ENCODE measurements around the gene ZNF536.
"Not testable (repeated sequence)": the region's sequence is repeated elsewhere in the genome, so short reads cannot be mapped to it uniquely, and the experiment has no call there.

Gene ZNF536

GRCh38 chr19:30401956-30402355 lies 29.8 kb downstream of the ZNF536 start:
- no peak overlapping the region for H3K9ac ChIP-seq (ENCODE audit: low read length)
- H3K36me3 ChIP-seq (ENCODE audit: control insufficient read depth, insufficient read depth, low read length), result no peaks in the 10 kb centered on the region
- H3K27me3 ChIP-seq (ENCODE audit: control insufficient read depth, insufficient read depth, low read length), result no peaks in the 10 kb centered on the region
- no peaks in the 10 kb centered on the region for H3K4me1 ChIP-seq (ENCODE audit: control insufficient read depth, insufficient read depth, low read length)
- no peak overlapping the region for H3K4me3 ChIP-seq (ENCODE audit: low read length)
- H3K9me3 ChIP-seq (ENCODE audit: control insufficient read depth, low read length), result no peaks in the 10 kb centered on the region

- H3K4me3 ChIP-seq (ENCODE audit: low read length), result no peak overlapping the region
- no peaks in the 10 kb centered on the region for H3K27me3 ChIP-seq (ENCODE audit: control insufficient read depth, insufficient read depth, low read length)
- no peaks in the 10 kb centered on the region for H3K36me3 ChIP-seq (ENCODE audit: control insufficient read depth, insufficient read depth, low read length)
These were observed 30.4 kb downstream of the ZNF536 start for GRCh38 chr19:30402436-30403202.

GRCh38 chr19:30403203-30403985 lies 31.2 kb downstream of the ZNF536 start:
- H3K27me3 ChIP-seq (ENCODE audit: control insufficient read depth, insufficient read depth, low read length), result no peaks in the 10 kb centered on the region
- H3K4me1 ChIP-seq (ENCODE audit: control insufficient read depth, insufficient read depth, low read length), result no peaks in the 10 kb centered on the region
- no peaks in the 10 kb centered on the region for H3K36me3 ChIP-seq (ENCODE audit: control insufficient read depth, insufficient read depth, low read length)
- no peaks in the 10 kb centered on the region for H3K9me3 ChIP-seq (ENCODE audit: control insufficient read depth, low read length)
- H3K9ac ChIP-seq (ENCODE audit: low read length), result no peak overlapping the region
- no peak overlapping the region for H3K4me3 ChIP-seq (ENCODE audit: low read length)

More at GRCh38 chr19:30402436-30403202, 30.4 kb downstream of the ZNF536 start:
- Histone ChIP-seq H3K9ac (ENCODE audit: low read length) (no peak overlapping the region), H3K4me1 (ENCODE audit: control insufficient read depth, insufficient read depth, low read length) (no peaks in the 10 kb centered on the region), H3K9me3 (ENCODE audit: control insufficient read depth, low read length) (no peaks in the 10 kb centered on the region)

- H3K4me1 ChIP-seq (ENCODE audit: control insufficient read depth, insufficient read depth, low read length), result no peaks in the 10 kb centered on the region
- H3K9ac ChIP-seq (ENCODE audit: low read length), result no peak overlapping the region
- H3K9me3 ChIP-seq (ENCODE audit: control insufficient read depth, low read length), result no peaks in the 10 kb centered on the region
- H3K27me3 ChIP-seq (ENCODE audit: control insufficient read depth, insufficient read depth, low read length), result no peaks in the 10 kb centered on the region
- no peak overlapping the region for H3K4me3 ChIP-seq (ENCODE audit: low read length)
- no peaks in the 10 kb centered on the region for H3K36me3 ChIP-seq (ENCODE audit: control insufficient read depth, insufficient read depth, low read length)
These were observed 34.3 kb downstream of the ZNF536 start for GRCh38 chr19:30406220-30407067.

GRCh38 chr19:30407068-30407709 lies 35.0 kb downstream of the ZNF536 start:
- Histone ChIP-seq H3K36me3 (ENCODE audit: control insufficient read depth, insufficient read depth, low read length) (no peaks in the 10 kb centered on the region), H3K4me1 (ENCODE audit: control insufficient read depth, insufficient read depth, low read length) (no peaks in the 10 kb centered on the region), H3K27me3 (ENCODE audit: control insufficient read depth, insufficient read depth, low read length) (no peaks in the 10 kb centered on the region), H3K9me3 (ENCODE audit: control insufficient read depth, low read length) (no peaks in the 10 kb centered on the region), H3K4me3 (ENCODE audit: low read length) (no peak overlapping the region), H3K9ac (ENCODE audit: low read length) (no peak overlapping the region)

GRCh38 chr19:30408734-30409301 lies 36.6 kb downstream of the ZNF536 start:
- Histone ChIP-seq H3K27me3 (ENCODE audit: control insufficient read depth, insufficient read depth, low read length) (no peaks in the 10 kb centered on the region), H3K9ac (ENCODE audit: low read length) (no peak overlapping the region), H3K36me3 (ENCODE audit: control insufficient read depth, insufficient read depth, low read length) (no peaks in the 10 kb centered on the region), H3K4me3 (ENCODE audit: low read length) (no peak overlapping the region), H3K9me3 (ENCODE audit: control insufficient read depth, low read length) (no peaks in the 10 kb centered on the region), H3K4me1 (ENCODE audit: control insufficient read depth, insufficient read depth, low read length) (no peaks in the 10 kb centered on the region)

- Histone ChIP-seq H3K9ac (ENCODE audit: low read length) (no peak overlapping the region), H3K27me3 (ENCODE audit: control insufficient read depth, insufficient read depth, low read length) (no peaks in the 10 kb centered on the region), H3K36me3 (ENCODE audit: control insufficient read depth, insufficient read depth, low read length) (no peaks in the 10 kb centered on the region), H3K9me3 (ENCODE audit: control insufficient read depth, low read length) (no peaks in the 10 kb centered on the region), H3K4me3 (ENCODE audit: low read length) (no peak overlapping the region), H3K4me1 (ENCODE audit: control insufficient read depth, insufficient read depth, low read length) (no peaks in the 10 kb centered on the region)
These were observed 39.5 kb downstream of the ZNF536 start for GRCh38 chr19:30411714-30412113.

GRCh38 chr19:30416375-30416774 lies 44.2 kb downstream of the ZNF536 start:
- H3K4me3 ChIP-seq (ENCODE audit: low read length), result no peak overlapping the region
- no peaks in the 10 kb centered on the region for H3K4me1 ChIP-seq (ENCODE audit: control insufficient read depth, insufficient read depth, low read length)
- no peak overlapping the region for H3K9ac ChIP-seq (ENCODE audit: low read length)
- no peaks in the 10 kb centered on the region for H3K36me3 ChIP-seq (ENCODE audit: control insufficient read depth, insufficient read depth, low read length)
- H3K9me3 ChIP-seq (ENCODE audit: control insufficient read depth, low read length), result no peaks in the 10 kb centered on the region
- H3K27me3 ChIP-seq (ENCODE audit: control insufficient read depth, insufficient read depth, low read length), result no peaks in the 10 kb centered on the region

GRCh38 chr19:30417166-30417565 lies 45.0 kb downstream of the ZNF536 start:
- not testable (repeated sequence) for H3K4me1 ChIP-seq (ENCODE audit: control insufficient read depth, insufficient read depth, low read length); H3K9ac ChIP-seq (ENCODE audit: low read length); H3K27me3 ChIP-seq (ENCODE audit: control insufficient read depth, insufficient read depth, low read length); H3K9me3 ChIP-seq (ENCODE audit: control insufficient read depth, low read length); H3K36me3 ChIP-seq (ENCODE audit: control insufficient read depth, insufficient read depth, low read length); H3K4me3 ChIP-seq (ENCODE audit: low read length)

GRCh38 chr19:30419568-30420180 lies 47.5 kb downstream of the ZNF536 start:
- Histone ChIP-seq H3K4me1 (ENCODE audit: control insufficient read depth, insufficient read depth, low read length) (no peaks in the 10 kb centered on the region), H3K27me3 (ENCODE audit: control insufficient read depth, insufficient read depth, low read length) (no peaks in the 10 kb centered on the region), H3K9me3 (ENCODE audit: control insufficient read depth, low read length) (no peaks in the 10 kb centered on the region), H3K4me3 (ENCODE audit: low read length) (no peak overlapping the region), H3K9ac (ENCODE audit: low read length) (no peak overlapping the region), H3K36me3 (ENCODE audit: control insufficient read depth, insufficient read depth, low read length) (no peaks in the 10 kb centered on the region)

GRCh38 chr19:30420316-30420715 lies 48.1 kb downstream of the ZNF536 start:
- no peak overlapping the region for H3K4me3 ChIP-seq (ENCODE audit: low read length)
- no peak overlapping the region for H3K9ac ChIP-seq (ENCODE audit: low read length)
- no peaks in the 10 kb centered on the region for H3K4me1 ChIP-seq (ENCODE audit: control insufficient read depth, insufficient read depth, low read length)
- H3K9me3 ChIP-seq (ENCODE audit: control insufficient read depth, low read length), result no peaks in the 10 kb centered on the region
- no peaks in the 10 kb centered on the region for H3K27me3 ChIP-seq (ENCODE audit: control insufficient read depth, insufficient read depth, low read length)
- H3K36me3 ChIP-seq (ENCODE audit: control insufficient read depth, insufficient read depth, low read length), result no peaks in the 10 kb centered on the region
